Activated T-cell treated with anti-CD3 and anti-CD28 coated beads for 48 hours (primary cell): ENCODE measurements around the gene FTCD.
"Not testable (repeated sequence)": the region's sequence is repeated elsewhere in the genome, so short reads cannot be mapped to it uniquely, and the experiment has no call there.

ENCODE experiments used
- DNase-seq: peaks from one replicate; pipeline ENCODE4 v3.0.0-alpha.2; 2020; ENCODE audit warnings: low read depth

The FTCD gene

DNA sequence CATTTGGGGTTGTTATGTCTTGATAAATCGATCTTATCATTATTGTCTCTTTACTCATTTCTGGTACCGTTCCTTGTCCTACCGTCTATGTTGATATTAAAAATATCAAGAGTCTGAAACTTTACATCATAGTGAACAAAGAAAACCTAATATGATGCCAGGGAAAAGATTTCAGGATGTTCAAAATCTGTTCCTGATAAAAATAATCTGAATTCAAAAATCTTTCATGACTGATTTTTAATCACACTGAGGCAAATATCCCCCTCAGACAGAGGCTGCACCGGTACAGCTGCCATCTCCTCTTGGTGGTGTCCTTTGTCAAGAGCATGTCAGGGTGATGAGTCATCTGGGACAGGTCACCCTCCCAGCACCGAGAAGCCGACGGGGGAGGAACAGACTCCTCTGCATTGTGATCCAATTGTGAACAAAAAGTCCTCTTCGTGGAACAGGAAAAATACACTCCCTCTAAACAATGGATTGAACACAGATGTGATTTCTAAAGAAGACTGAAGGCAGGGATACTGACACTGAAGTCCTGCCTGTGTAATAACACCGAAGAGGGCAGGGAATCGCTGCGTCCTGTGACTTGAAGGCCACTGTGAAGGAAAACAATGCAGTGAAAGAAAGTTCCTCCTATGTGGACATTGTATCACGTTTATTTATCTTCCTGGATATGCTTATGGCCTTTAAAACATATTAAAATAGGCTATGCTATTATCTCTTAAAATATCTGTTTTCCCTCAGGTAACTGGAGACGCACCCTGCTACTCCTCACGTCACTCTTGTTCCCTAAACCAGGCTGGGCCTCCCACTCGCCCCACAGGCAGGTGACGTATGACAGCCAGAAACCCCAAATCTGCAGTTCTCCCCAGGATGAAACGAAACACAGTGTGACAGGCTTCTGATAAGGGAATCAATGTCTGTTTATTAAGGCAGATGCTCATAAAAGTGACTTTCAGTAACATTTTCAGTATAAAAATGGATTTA, 33.1 kb upstream of the FTCD start:
- no peak for DNase-seq

DNA sequence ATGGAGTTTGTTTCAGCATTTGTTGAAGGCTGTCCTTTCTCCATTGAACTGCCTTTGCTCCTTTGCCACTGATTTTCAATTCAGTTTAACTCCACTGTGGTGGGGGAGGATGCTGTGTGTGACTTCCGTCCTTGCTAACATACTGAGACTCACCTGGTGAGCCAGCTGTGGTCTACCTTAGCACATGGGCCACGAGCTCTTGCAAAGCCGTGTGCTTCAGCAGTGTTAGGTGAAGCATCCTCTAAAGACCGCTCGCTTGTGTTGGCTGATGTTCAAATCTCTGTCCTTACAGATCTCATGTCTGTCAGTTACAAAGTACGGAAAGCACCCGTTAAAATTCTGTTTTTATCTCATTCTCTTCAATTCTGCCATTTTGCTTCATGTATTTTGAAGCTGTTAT, 32.4 kb upstream of the FTCD start:
- no peak for DNase-seq

- no peak for DNase-seq
Observed at GRCh38 chr21:46187261-46187660, 31.9 kb upstream of the FTCD start.

GRCh38 chr21:46185716-46186115, 30.3 kb upstream of the FTCD start:
- DNase-seq = no peak

DNA sequence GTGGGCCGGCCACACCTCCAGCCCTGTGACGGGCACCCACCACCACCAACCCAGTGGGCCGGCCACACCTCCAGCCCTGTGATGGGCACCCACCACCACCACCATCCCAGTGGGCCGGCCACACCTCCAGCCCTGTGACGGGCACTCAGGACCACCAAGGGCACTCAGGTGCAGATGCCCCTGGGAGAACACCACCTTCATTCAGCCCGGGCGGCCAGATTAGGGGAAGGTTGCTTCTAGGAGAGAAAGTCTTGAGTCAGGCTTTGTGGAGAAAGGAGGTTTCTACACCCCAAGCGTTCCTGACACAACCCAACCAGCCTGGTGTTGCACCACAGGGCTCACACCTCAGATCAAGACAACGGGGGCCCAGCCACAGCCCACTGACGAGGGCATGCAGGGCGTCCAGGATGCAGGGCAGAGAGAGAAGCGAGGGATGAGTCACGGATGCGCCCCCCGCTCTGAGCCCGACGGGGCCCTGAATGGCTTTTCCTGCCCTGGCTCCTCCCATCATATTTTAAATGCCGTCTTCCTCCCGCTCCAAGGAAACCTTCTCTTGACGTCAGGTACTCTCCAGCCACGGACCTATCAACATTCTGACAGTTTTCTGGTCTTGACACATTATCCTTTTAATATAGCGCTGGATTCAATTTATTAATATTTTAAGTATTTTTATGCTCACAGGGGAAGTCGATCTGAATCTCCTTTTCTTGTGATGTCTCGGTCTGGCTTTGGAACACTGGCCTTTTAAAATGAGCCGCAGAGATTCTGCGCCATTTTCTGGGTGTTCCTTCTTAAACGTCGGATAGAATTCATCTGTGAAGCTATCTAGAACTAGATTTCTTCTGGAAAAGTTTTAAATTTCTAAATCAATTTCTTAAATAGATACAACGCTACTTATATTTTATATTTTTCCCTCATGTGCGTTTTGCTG, 29.5 kb upstream of the FTCD start:
- DNase-seq = peak; percentile 68

DNA sequence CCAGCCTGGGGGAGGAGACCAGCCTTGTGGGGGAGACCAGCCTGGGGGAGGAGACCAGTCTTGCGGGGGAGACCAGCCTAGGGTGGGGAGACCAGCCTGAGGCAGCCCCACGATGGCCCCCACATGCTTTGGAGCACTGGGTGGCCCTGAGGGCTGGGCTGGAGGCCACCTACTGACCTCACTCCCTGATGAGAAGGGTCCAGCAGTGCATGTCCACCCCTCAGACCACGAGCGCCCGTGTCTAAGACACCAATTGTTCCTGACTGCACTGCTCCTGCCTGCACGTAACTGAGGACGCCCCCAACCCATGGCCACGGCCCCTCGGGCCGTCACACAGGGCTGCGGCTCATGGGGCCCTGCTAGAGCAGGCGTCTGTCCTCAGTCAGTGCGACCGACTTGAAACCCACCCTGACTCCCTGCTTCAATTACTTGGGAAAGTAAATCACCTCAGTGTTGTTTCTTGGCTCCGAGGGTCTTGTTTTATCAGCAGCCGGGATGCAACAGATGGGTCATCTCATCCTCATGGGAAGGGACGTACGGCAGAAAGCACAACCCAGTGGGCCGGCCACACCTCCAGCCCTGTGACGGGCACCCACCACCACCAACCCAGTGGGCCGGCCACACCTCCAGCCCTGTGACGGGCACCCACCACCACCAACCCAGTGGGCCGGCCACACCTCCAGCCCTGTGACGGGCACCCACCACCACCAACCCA, 28.7 kb upstream of the FTCD start, which contains the start of gene SPATC1L:
Gene SPATC1L, minus strand, starts transcription at position 550 of the 715 bp plus-strand sequence. CDS start 1,643 bp downstream, outside the sequence.
- DNase-seq = peak; percentile 46

DNA sequence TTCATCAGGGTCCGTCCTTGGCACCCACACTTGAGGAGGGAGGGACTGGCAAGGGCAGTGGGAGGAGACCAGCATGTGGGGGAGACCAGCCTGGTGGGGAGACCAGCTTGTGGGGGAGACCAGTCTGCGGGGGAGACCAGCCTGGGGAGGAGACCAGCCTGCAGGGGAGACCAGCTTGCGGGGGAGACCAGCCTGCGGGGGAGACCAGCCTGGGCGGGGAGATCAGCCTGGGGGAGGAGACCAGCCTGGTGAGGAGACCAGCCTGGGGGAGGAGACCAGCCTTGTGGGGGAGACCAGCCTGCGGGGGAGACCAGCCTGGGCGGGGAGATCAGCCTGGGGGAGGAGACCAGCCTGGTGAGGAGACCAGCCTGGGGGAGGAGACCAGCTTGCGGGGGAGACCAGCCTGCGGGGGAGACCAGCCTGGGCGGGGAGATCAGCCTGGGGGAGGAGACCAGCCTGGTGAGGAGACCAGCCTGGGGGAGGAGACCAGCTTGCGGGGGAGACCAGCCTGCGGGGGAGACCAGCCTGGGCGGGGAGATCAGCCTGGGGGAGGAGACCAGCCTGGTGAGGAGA, 28.0 kb upstream of the FTCD start:
- not testable (repeated sequence) for DNase-seq

DNA sequence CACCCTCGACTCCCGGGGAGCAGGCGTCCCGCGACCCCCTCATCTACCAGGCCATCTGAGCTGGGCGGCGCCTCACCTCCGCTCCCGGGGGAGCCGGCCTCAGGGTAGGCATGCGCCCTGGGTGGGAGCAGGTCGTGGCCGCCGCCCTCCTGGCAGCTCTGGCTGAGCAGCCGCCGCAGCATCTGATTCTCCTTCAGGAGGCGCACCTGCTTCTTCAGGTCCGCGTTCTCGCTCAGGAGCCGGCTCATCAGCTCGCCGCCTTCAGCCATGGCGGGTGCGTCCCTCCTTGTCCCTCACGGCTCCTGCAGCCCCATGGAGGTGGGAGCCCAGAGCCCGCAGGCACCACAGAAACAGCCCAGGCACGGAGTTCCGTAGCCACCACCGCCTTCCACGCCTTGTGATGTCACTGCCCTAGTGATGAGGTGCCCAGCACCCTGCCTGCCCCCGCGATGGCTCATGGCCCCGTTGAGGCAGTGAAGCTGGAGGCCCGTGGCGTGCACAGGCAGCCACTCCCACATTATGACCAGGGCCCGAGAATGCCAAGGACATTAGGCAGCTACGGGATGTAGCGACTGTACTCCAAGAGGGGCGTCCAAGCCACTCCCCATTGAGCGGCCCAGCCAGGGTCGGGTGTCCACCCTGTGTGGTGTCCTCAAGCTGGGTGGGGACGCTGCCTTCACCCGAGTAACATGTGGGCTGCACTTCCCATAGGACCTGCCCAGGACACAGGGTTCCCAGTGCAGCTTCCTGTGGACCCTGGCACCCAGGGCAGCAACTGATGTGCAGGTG, 27.4 kb upstream of the FTCD start:
- DNase-seq = no peak

DNA sequence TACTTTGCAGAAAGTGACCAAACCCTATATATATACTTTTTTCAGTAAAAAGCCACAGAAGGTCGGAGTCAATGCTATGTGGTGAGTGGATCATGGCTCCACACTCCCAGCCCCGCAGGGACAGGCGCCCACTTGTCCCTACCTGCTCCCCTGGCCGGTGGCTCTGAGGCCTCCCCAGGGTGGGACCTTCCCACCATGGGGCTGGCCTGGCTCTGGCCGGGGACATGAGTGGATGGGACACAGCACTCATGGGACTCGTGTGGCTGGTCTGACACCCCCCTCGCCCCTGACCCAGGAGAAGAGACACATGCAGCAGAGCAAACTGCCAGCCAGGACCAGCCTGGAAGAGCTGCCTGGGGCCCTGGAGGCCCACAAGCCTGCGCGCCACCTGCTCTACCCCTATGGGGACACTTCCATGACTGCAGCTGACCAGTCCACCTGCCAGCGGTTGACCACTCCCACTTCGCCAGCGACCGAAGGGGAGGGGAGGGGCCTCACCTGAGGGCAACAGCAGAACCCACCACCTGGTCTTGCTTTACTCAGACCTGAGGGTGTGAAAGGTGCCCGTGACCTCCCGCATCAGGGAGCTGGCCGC, 26.7 kb upstream of the FTCD start:
- DNase-seq = no peak

- DNase-seq = no peak
Observed at GRCh38 chr21:46181436-46181835, 26.1 kb upstream of the FTCD start.

DNA sequence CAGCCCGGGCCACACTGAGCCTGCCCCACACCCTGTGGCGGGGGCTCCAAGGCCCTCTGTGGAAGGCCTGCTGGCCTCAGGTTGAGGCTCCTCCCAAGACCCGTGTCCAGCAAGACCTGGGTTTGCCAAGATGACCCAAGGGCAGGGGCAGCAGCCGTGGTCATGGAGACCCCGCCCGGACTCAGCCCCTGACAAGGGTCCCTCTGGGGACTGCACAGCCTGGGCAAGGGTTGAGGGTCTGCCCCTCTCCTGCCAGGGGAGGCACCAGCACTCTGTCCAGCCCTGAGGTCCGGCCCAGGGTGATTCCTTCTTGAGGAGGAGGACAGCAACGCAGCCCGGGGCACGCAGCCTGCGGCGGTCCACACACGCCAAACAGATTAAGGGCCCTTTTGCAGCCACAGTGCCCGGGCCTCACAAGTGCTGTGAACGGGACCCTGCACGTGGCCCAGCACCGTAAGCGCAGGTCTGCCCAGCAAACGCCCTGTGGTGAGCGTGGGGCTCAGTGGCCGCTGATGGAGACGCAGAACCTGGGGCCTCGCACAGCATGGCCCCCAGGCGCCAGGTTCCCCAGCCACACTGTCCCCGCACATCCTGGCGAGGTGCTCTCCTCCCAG, 25.5 kb upstream of the FTCD start:
- no peak for DNase-seq

- no peak for DNase-seq
Observed at GRCh38 chr21:46180079-46180722, 24.8 kb upstream of the FTCD start.

GRCh38 chr21:46179708-46180078, 24.3 kb upstream of the FTCD start:
- no peak for DNase-seq

DNA sequence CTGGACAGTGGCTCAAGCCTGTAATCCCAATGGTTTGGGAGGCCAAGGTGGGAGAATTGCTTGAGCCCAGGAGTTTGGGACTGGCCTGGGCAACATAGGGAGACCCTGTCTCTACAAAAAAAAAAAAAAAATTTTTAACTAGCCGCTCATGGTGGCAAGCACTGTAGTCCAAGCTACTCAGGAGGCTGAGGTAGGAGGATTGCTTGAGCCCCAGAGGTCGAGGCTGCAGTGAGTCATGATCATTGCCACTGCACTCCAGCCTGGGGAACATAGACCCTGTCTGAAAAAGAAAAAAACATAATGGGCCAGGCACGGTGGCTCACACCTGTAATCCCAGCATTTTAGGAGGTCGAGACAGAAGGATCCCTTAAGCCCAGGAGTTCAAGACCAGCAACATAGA, 23.6 kb upstream of the FTCD start:
- no peak for DNase-seq

GRCh38 chr21:46176443-46177129, 21.2 kb upstream of the FTCD start:
- DNase-seq = not testable (repeated sequence)

DNA sequence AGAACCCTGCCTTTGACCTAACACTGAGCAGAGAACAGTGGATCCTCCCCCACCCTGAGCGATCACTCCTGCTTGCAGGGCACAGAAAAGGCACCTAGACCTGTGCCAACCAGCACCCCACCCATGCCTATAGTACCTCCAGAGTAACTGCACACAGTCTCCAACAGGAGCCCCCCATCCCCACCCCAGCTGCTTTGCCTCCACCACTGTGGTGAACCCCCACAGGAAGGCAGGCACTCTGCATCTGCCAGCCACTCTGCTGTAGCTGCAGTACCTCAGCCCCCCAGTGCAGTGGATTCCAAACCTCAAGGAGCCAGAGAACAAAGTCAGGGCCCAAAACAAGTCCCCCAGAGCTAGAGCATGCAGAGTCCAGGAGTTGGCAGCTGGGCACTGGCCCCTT, 18.2 kb upstream of the FTCD start:
- no peak for DNase-seq

DNA sequence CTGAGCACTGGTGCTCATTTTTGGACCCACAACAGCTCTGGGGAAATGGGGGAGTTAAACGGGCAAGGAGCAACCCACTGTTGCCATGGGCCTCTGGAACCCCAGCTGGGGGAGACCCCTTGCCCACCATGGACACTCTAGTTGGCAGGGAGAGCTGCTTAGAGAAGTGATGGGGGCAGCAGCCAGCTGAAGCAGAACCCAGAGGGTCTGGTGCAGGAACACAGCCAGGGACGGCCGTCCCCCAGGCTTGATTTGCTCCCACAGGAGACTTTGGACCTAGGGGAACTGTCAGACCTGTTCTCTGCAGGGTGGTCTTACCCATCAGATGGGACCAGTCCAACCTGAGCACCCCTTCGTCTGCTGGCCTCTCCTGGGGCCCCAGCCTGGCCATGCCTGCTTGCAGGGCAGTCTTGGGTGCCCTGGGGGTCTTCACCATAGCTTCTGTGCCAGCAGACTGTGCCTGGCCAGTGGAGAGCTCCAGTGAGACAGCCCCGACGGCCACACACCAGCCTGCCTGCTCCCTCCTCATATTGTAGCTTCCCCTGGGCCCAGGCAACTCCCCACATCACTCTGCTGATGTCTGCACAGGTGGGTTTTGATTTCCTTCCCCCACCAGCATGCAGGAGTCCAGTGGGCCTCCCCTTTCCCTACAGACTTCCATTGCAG, 17.6 kb upstream of the FTCD start:
- DNase-seq = no peak
